Peyer's patch (tissue), 4 donors: ENCODE results near the gene CPT1B. TPM values are rescaled to one million over a fixed set of nuclear protein-coding genes. Genes with fewer than 3 reads are reported as not detected.
"Not testable (repeated sequence)": the region's sequence is repeated elsewhere in the genome, so short reads cannot be mapped to it uniquely, and the experiment has no call there.

Experiments used
- DNase-seq, 3 donors: peaks; one replicate each; pipeline ENCODE4 v3.0.0-alpha.2; 2017 to 2019
- H3K27ac ChIP-seq, 4 donors: fragments of 200-600 bp; sonication (generic); one replicate each; pipeline ENCODE4 v1.5.1; 2016 to 2019
- H3K27me3 ChIP-seq, 2 donors: fragments of 200-600 bp; sonication (generic); one replicate each; pipeline ENCODE4 v1.5.1; 2019
- H3K36me3 ChIP-seq, 3 donors: fragments of 200-600 bp; sonication (generic); one replicate each; pipeline ENCODE4 v1.5.1; 2016 to 2019
- H3K4me1 ChIP-seq, 4 donors: fragments of 200-600 bp; sonication (generic); one replicate each; pipeline ENCODE4 v1.5.1; 2016 to 2019
- H3K4me3 ChIP-seq, 4 donors: fragments of 200-600 bp; sonication (generic); 1 replicate in 3 of 4; 2 replicates in 1 of 4; pipeline ENCODE4 v1.5.1; 2016 to 2019; ENCODE audit warnings: mild to moderate bottlenecking in 1 of 4
- H3K9me3 ChIP-seq, 4 donors: fragments of 200-600 bp; sonication (generic); one replicate each; pipeline ENCODE4 v1.5.1; 2016 to 2019; ENCODE audit warnings: mild to moderate bottlenecking in 1 of 4
- CTCF ChIP-seq, 6 experiments: fragments of 450-650 bp in 4 of 6; fragments of 200-600 bp in 2 of 6; sonication (generic) in 1 of 6; IDR thresholded peaks; one replicate each; pipeline ENCODE4 v1.5.1; 2017 to 2019; ENCODE audit warnings: antibody characterized with exemption in 6 of 6, mild to moderate bottlenecking in 3 of 6, moderate library complexity in 1 of 6
- POLR2A ChIP-seq, 2 donors: fragments of 450-650 bp; IDR thresholded peaks; one replicate each; pipeline ENCODE4 v1.5.1; 2017; ENCODE audit warnings: antibody characterized with exemption in 2 of 2, mild to moderate bottlenecking in 2 of 2, moderate library complexity in 2 of 2
- total RNA-seq, 4 donors: library from RNA; depleted of rRNA; stranded (reverse); fragments of >200 nt; gene quantifications; one replicate each; pipeline ENCODE4 v1.1.0, GENCODE V29; 2016

Gene CPT1B
- total RNA-seq, 4 donors from 2014 or later: 51.2 to 133 (median 56.5) TPM

GRCh38 chr22:50542416-50542927 lies 35.8 kb downstream of the CPT1B start:
- no peak for DNase-seq
- H3K4me3 ChIP-seq: no peak overlapping the region
- H3K36me3 ChIP-seq: no peaks in the 10 kb centered on the region
- H3K27me3 ChIP-seq: peaks cover 0 to 5% of the 10 kb centered on the region in 2 donors
- peak overlapping the region; percentile 13 to 93 (median 81) for H3K27ac ChIP-seq
- no peaks in the 10 kb centered on the region for H3K9me3 ChIP-seq
- TF ChIP-seq POLR2A (IDR thresholded peaks at IDR 0.05) (no peak), CTCF (IDR thresholded peaks at IDR 0.05) (peak in 1 of 6 experiments; percentile 13)
- peaks cover 10 to 42% (median 16%) of the 10 kb centered on the region in 4 donors for H3K4me1 ChIP-seq

- H3K36me3 ChIP-seq, H3K9me3 ChIP-seq, H3K27me3 ChIP-seq, H3K4me3 ChIP-seq: not testable (repeated sequence)
- peak in 1 of 3 donors; percentile 71 for DNase-seq
- peak overlapping the region; percentile 73 to 93 (median 91) for H3K27ac ChIP-seq
- H3K4me1 ChIP-seq: peaks cover 10 to 37% (median 16%) of the 10 kb centered on the region in 4 donors
These were observed 36.6 kb downstream of the CPT1B start for GRCh38 chr22:50541667-50542026.

- H3K4me1 ChIP-seq: peaks cover 10 to 37% (median 16%) of the 10 kb centered on the region in 4 donors
- H3K9me3 ChIP-seq: no peaks in the 10 kb centered on the region
- no peak overlapping the region for H3K4me3 ChIP-seq
- no peaks in the 10 kb centered on the region for H3K27me3 ChIP-seq
- no peak for DNase-seq
- no peaks in the 10 kb centered on the region for H3K36me3 ChIP-seq
- H3K27ac ChIP-seq: peak overlapping the region in 3 of 4 donors; percentile 89 to 93 (median 93)
- no peak for TF ChIP-seq POLR2A (IDR thresholded peaks at IDR 0.05)
- TF ChIP-seq CTCF (IDR thresholded peaks at IDR 0.05): no peak
These were observed 37.8 kb downstream of the CPT1B start for GRCh38 chr22:50540381-50540780.

- DNase-seq: no peak
- no peaks in the 10 kb centered on the region for H3K27me3 ChIP-seq
- H3K4me1 ChIP-seq: peaks cover 4 to 26% (median 13%) of the 10 kb centered on the region in 4 donors
These were observed 40.5 kb downstream of the CPT1B start for GRCh38 chr22:50537765-50538164.

GRCh38 chr22:50536226-50536625 lies 42.0 kb downstream of the CPT1B start:
- H3K27ac ChIP-seq: no peak overlapping the region
- no peak overlapping the region for H3K4me3 ChIP-seq
- H3K9me3 ChIP-seq: no peaks in the 10 kb centered on the region
- no peaks in the 10 kb centered on the region for H3K27me3 ChIP-seq
- no peak for TF ChIP-seq CTCF (IDR thresholded peaks at IDR 0.05)
- peaks cover under 1 to 30% (median 14%) of the 10 kb centered on the region in 4 donors for H3K4me1 ChIP-seq
- H3K36me3 ChIP-seq: no peaks in the 10 kb centered on the region
- DNase-seq: no peak

More at GRCh38 chr22:50537765-50538164, 40.5 kb downstream of the CPT1B start:
- H3K9me3 ChIP-seq: no peaks in the 10 kb centered on the region
- H3K27ac ChIP-seq: peak overlapping the region; percentile 89 to 93 (median 92)
- H3K36me3 ChIP-seq: no peaks in the 10 kb centered on the region
- TF ChIP-seq CTCF (IDR thresholded peaks at IDR 0.05) (no peak), POLR2A (IDR thresholded peaks at IDR 0.05) (no peak)
- no peak overlapping the region for H3K4me3 ChIP-seq

GRCh38 chr22:50535113-50535512 lies 43.1 kb downstream of the CPT1B start:
- H3K9me3 ChIP-seq: no peaks in the 10 kb centered on the region
- peak overlapping the region in 1 of 4 donors; percentile 100 for H3K27ac ChIP-seq
- H3K4me1 ChIP-seq: peaks cover 0 to 29% (median 13%) of the 10 kb centered on the region in 4 donors
- DNase-seq: no peak
- no peak for TF ChIP-seq POLR2A (IDR thresholded peaks at IDR 0.05)
- no peak for TF ChIP-seq CTCF (IDR thresholded peaks at IDR 0.05)
- no peaks in the 10 kb centered on the region for H3K36me3 ChIP-seq
- H3K27me3 ChIP-seq: no peaks in the 10 kb centered on the region
- no peak overlapping the region for H3K4me3 ChIP-seq

- H3K4me3 ChIP-seq, H3K27me3 ChIP-seq, H3K36me3 ChIP-seq, H3K9me3 ChIP-seq: not testable (repeated sequence)
- H3K27ac ChIP-seq: peak overlapping the region; percentile 32 to 100 (median 52)
- H3K4me1 ChIP-seq: peaks cover 0 to 29% (median 13%) of the 10 kb centered on the region in 4 donors
- DNase-seq: peak in 1 of 3 donors; percentile 71
These were observed 44.1 kb downstream of the CPT1B start for GRCh38 chr22:50533856-50534711.
